Peyer's patch (tissue), 4 donors: ENCODE results near the gene DMTF1.

Experiments
- CTCF ChIP-seq, 6 experiments: fragments of 450-650 bp in 4 of 6; fragments of 200-600 bp in 2 of 6; sonication (generic) in 1 of 6; IDR thresholded peaks; one replicate each; pipeline ENCODE4 v1.5.1; 2017 to 2019; ENCODE audit warnings: antibody characterized with exemption in 6 of 6, mild to moderate bottlenecking in 3 of 6, moderate library complexity in 1 of 6
- POLR2A ChIP-seq, 2 donors: fragments of 450-650 bp; IDR thresholded peaks; one replicate each; pipeline ENCODE4 v1.5.1; 2017; ENCODE audit warnings: antibody characterized with exemption in 2 of 2, mild to moderate bottlenecking in 2 of 2, moderate library complexity in 2 of 2

GRCh38 chr7:87178320-87178719 lies 26.1 kb downstream of the DMTF1 start:
- no peak for TF ChIP-seq CTCF (IDR thresholded peaks at IDR 0.05)
- TF ChIP-seq POLR2A (IDR thresholded peaks at IDR 0.05) = no peak
